ENCODE measurements around the gene RPN2. TPM values are rescaled to one million over a fixed set of nuclear protein-coding genes. Genes with fewer than 3 reads are reported as not detected.

Gene RPN2
- polyA plus RNA-seq, 1 donor (not counting 4 experiments of a cell fraction or from before 2014, with no cell fraction given): 220 TPM

GRCh38 chr20:37279820-37280219, 100.7 kb downstream of the RPN2 start:
- FAIRE-seq (no peak), DNase-seq (ENCODE audit: low read depth, low spot score) (no peak)
- H3K79me2 ChIP-seq (ENCODE audit: control insufficient read depth, insufficient read depth, low read length): no peaks in the 10 kb centered on the region
- H3K36me3 ChIP-seq (ENCODE audit: control insufficient read depth in 2 of 2, extremely low read depth in 1 of 2, insufficient read depth in 2 of 2, low read length in 2 of 2): no peaks in the 10 kb centered on the region
- H3K27ac ChIP-seq (ENCODE audit: control insufficient read depth, insufficient read depth, low read length): no peak overlapping the region
- no peak for TF ChIP-seq EZH2 (IDR thresholded peaks at IDR 0.05; ENCODE audit: low read length)
- TF ChIP-seq CTCF (optimal IDR thresholded peaks at IDR 0.05 in 1 of 3, IDR thresholded peaks at IDR 0.05 in 1 of 3, conservative IDR thresholded peaks at IDR 0.05 in 1 of 3; ENCODE audit: extremely low read depth in 1 of 3, insufficient read depth in 2 of 3, low read length in 3 of 3): no peak
- no peaks in the 10 kb centered on the region for H3K27me3 ChIP-seq (ENCODE audit: control insufficient read depth, extremely low read depth, insufficient read depth, low read length)
- H3K4me1 ChIP-seq (ENCODE audit: control insufficient read depth, extremely low read depth, insufficient read depth, low read length): peaks cover 14% of the 10 kb centered on the region
- H3K4me2 ChIP-seq (ENCODE audit: control insufficient read depth, extremely low read depth, insufficient read depth, low read depth, low read length): no peak overlapping the region
- H3K9ac ChIP-seq (ENCODE audit: control insufficient read depth, extremely low read depth, insufficient read depth, low read length): no peak overlapping the region
- H4K20me1 ChIP-seq (ENCODE audit: control insufficient read depth, extremely low read depth, insufficient read depth, low read length): no peaks in the 10 kb centered on the region
- H2AFZ ChIP-seq (ENCODE audit: control insufficient read depth, low read length): no peak overlapping the region
- dilution Hi-C loops (cut with MboI; ENCODE audit: extremely low pct_ligation_motif_present, low sequenced_read_pairs): no loop called here
- H3K4me3 ChIP-seq (ENCODE audit: control insufficient read depth in 2 of 3, extremely low read depth in 1 of 3, insufficient read depth in 2 of 3, low read depth in 1 of 3, low read length in 3 of 3): no peak overlapping the region
- H3K9me1 ChIP-seq (ENCODE audit: control insufficient read depth, extremely low read depth, insufficient read depth, low read length): no peaks in the 10 kb centered on the region
- H3K9me3 ChIP-seq (ENCODE audit: control insufficient read depth, low read depth, low read length): no peaks in the 10 kb centered on the region

DNA sequence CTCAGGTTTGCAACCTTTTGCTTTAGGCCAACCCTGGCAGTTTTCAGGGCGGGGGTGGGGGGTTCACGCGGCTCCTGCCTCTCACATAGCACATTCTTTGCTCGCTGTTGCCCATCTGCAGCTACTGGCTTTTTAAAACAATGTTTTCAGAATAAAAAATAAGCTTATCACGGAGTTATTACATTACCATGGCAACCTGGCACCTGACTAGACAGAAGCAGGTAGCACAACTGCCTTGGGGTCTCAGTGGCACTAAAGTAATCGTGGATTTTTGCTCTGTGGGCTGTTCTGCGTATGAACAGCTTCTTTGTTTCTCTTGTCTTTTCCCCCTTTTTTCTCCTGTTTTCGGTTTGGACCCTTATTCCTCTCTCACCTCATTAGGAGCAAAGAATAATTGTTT, 101.3 kb downstream of the RPN2 start:
- Histone ChIP-seq H3K9me1 (ENCODE audit: control insufficient read depth, extremely low read depth, insufficient read depth, low read length) (no peaks in the 10 kb centered on the region), H4K20me1 (ENCODE audit: control insufficient read depth, extremely low read depth, insufficient read depth, low read length) (no peaks in the 10 kb centered on the region), H3K79me2 (ENCODE audit: control insufficient read depth, insufficient read depth, low read length) (no peaks in the 10 kb centered on the region), H2AFZ (ENCODE audit: control insufficient read depth, low read length) (no peak overlapping the region), H3K4me3 (ENCODE audit: control insufficient read depth in 2 of 3, extremely low read depth in 1 of 3, insufficient read depth in 2 of 3, low read depth in 1 of 3, low read length in 3 of 3) (no peak overlapping the region), H3K4me2 (ENCODE audit: control insufficient read depth, extremely low read depth, insufficient read depth, low read depth, low read length) (no peak overlapping the region), H3K4me1 (ENCODE audit: control insufficient read depth, extremely low read depth, insufficient read depth, low read length) (peaks cover 14% of the 10 kb centered on the region), H3K27me3 (ENCODE audit: control insufficient read depth, extremely low read depth, insufficient read depth, low read length) (no peaks in the 10 kb centered on the region), H3K9me3 (ENCODE audit: control insufficient read depth, low read depth, low read length) (no peaks in the 10 kb centered on the region), H3K36me3 (ENCODE audit: control insufficient read depth in 2 of 2, extremely low read depth in 1 of 2, insufficient read depth in 2 of 2, low read length in 2 of 2) (no peaks in the 10 kb centered on the region), H3K9ac (ENCODE audit: control insufficient read depth, extremely low read depth, insufficient read depth, low read length) (no peak overlapping the region), H3K27ac (ENCODE audit: control insufficient read depth, insufficient read depth, low read length) (no peak overlapping the region)
- FAIRE-seq: no peak
- dilution Hi-C loops (cut with MboI; ENCODE audit: extremely low pct_ligation_motif_present, low sequenced_read_pairs): no loop called here
- no peak for DNase-seq (ENCODE audit: low read depth, low spot score)
- no peak for TF ChIP-seq EZH2 (IDR thresholded peaks at IDR 0.05; ENCODE audit: low read length)
- TF ChIP-seq CTCF (optimal IDR thresholded peaks at IDR 0.05 in 1 of 3, IDR thresholded peaks at IDR 0.05 in 1 of 3, conservative IDR thresholded peaks at IDR 0.05 in 1 of 3; ENCODE audit: extremely low read depth in 1 of 3, insufficient read depth in 2 of 3, low read length in 3 of 3): no peak

Data from keratinocyte (primary cell).